Muscle layer of colon (tissue), 2 donors: ENCODE results near the gene CDHR5.

Experiments used
- H3K27ac ChIP-seq: one replicate; pipeline ENCODE4 v1.7.0; 2013; ENCODE audit warnings: low read depth, mild to moderate bottlenecking, low read length, moderate library complexity
- H3K27me3 ChIP-seq, 2 donors: one replicate each; pipeline ENCODE4 v1.7.0; 2013; ENCODE audit warnings: low read length in 2 of 2, mild to moderate bottlenecking in 2 of 2; ENCODE audit not compliant: insufficient read depth in 2 of 2, control insufficient read depth in 1 of 2
- H3K36me3 ChIP-seq: one replicate; pipeline ENCODE4 v1.7.0; 2013; ENCODE audit warnings: mild to moderate bottlenecking, low read length; ENCODE audit not compliant: insufficient read depth
- H3K4me1 ChIP-seq: one replicate; pipeline ENCODE4 v1.7.0; 2013; ENCODE audit warnings: mild to moderate bottlenecking, low read length; ENCODE audit not compliant: insufficient read depth
- H3K4me3 ChIP-seq, 2 donors: one replicate each; pipeline ENCODE4 v1.7.0; 2013; ENCODE audit warnings: low read length in 2 of 2, low read depth in 1 of 2, mild to moderate bottlenecking in 1 of 2, moderate library complexity in 1 of 2
- H3K9ac ChIP-seq: one replicate; pipeline ENCODE4 v1.7.0; 2013; ENCODE audit warnings: low read length
- H3K9me3 ChIP-seq: one replicate; pipeline ENCODE4 v1.7.0; 2013; ENCODE audit warnings: mild to moderate bottlenecking, low read length
- donor health status: abdominal sarcoma.
- donor health status: Adenocarcinoma of cecum.

The CDHR5 gene

DNA sequence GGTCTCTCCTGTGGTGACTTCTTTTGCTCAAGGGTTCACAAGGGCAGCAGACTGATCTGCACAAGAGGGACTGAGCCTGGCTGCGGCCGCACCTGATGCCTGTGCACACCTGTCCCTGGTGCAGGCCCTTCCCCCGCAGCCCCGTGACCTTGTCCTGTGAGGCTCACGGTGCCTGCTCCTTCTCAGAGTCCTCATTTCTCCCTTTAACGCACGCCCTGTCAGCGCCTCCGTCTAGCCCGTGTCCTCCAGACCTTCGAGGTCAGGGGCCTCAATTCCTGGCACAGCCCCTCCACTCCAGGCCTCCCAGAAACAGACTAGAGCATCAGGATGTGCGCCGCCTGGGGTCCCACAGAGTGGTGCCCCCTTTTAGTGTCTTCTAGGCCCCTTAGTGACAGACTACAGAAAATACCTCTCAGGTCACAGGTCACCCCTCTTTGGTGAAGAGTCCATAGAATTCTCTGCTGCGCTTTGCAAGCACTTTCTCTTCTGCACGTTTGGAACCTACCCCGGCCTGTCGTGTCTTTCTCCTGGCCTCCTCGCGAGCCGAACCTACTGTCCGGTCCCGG lies 11.3 kb upstream of the CDHR5 start:
- peaks cover 12 to 31% of the 10 kb centered on the region in 2 donors for H3K27me3 ChIP-seq
- H3K36me3 ChIP-seq, result no peaks in the 10 kb centered on the region
- no peak overlapping the region for H3K9ac ChIP-seq
- no peak overlapping the region for H3K4me3 ChIP-seq
- H3K27ac ChIP-seq, result no peak overlapping the region
- no peaks in the 10 kb centered on the region for H3K4me1 ChIP-seq
- H3K9me3 ChIP-seq, result no peaks in the 10 kb centered on the region

GRCh38 chr11:630871-631270 lies 6.1 kb upstream of the CDHR5 start:
- no peak overlapping the region for H3K9ac ChIP-seq
- H3K27ac ChIP-seq, result no peak overlapping the region
- H3K27me3 ChIP-seq, result peaks cover 0 to 8% of the 10 kb centered on the region in 2 donors
- H3K4me3 ChIP-seq, result no peak overlapping the region
- peaks cover 4% of the 10 kb centered on the region for H3K4me1 ChIP-seq
- no peaks in the 10 kb centered on the region for H3K36me3 ChIP-seq
- no peaks in the 10 kb centered on the region for H3K9me3 ChIP-seq

- no peak overlapping the region for H3K4me3 ChIP-seq
- H3K9me3 ChIP-seq, result no peaks in the 10 kb centered on the region
- no peaks in the 10 kb centered on the region for H3K36me3 ChIP-seq
- H3K9ac ChIP-seq, result no peak overlapping the region
- H3K4me1 ChIP-seq, result peaks cover 4% of the 10 kb centered on the region
- H3K27ac ChIP-seq, result no peak overlapping the region
- peaks cover 0 to 25% of the 10 kb centered on the region in 2 donors for H3K27me3 ChIP-seq
Observed at GRCh38 chr11:629237-629583, 4.5 kb upstream of the CDHR5 start.

- Histone ChIP-seq H3K9ac (no peak overlapping the region), H3K4me3 (no peak overlapping the region), H3K27ac (no peak overlapping the region), H3K9me3 (no peaks in the 10 kb centered on the region), H3K36me3 (no peaks in the 10 kb centered on the region), H3K27me3 (peaks cover 0 to 33% of the 10 kb centered on the region in 2 donors), H3K4me1 (peaks cover 4% of the 10 kb centered on the region)
Observed at GRCh38 chr11:628056-628455, 3.3 kb upstream of the CDHR5 start.

GRCh38 chr11:627308-627576 lies 2.5 kb upstream of the CDHR5 start:
- Histone ChIP-seq H3K4me3 (no peak overlapping the region), H3K9ac (no peak overlapping the region), H3K27me3 (peaks cover 0 to 34% of the 10 kb centered on the region in 2 donors), H3K27ac (no peak overlapping the region), H3K36me3 (no peaks in the 10 kb centered on the region), H3K4me1 (peaks cover 4% of the 10 kb centered on the region), H3K9me3 (no peaks in the 10 kb centered on the region)

DNA sequence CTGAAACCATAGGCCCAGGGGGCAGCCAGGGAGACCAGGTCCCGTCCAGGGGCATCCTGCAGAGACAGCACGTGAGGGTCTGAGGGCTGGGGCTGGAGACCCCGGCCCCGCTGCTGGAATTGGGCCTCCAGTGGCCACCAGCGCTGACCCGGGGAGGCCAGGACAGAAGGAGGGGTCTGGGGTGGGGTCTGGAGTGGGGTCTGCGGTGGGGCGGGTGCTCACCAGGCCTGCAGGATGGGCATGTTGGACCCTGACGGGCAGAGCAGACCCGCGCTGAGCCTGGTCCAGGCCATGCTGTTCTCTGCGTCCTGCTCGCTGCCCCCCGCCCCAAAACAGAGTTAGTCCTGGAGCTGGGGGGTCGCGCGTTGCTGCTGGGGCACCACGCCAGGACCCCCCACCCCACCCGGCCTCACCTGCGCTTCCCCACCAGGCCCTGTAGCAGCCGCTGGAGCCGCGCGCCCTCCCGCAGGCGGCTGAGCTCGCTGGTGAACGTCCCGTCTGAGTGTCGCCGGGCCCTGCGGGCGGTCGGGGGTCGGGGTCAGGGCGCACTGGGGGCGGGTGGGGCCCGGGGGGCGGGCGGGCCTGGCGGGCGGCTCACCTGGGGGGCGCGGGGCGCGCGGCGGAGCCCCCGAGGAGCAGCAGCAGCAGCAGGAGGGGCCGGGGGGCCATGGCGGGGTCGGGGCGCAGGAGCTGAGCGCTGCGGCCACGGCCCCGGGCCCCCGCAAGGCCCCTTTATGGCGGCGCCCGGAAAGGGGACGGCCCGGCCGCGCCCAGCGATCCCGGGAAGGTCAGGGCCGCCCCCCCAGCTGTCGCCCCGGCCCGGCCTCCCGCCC lies 1.9 kb upstream of the CDHR5 start, which contains the start of gene SCT:
SCT (minus strand) TSS at position 707 of the 833 bp plus-strand sequence; CDS start at position 669, 38 bp downstream.
- H3K4me1 ChIP-seq, result peaks cover 4% of the 10 kb centered on the region
- H3K36me3 ChIP-seq, result no peaks in the 10 kb centered on the region
- H3K27me3 ChIP-seq, result peaks cover 0 to 34% of the 10 kb centered on the region in 2 donors
- no peak within 1 kb of the TSS for H3K9ac ChIP-seq
- no peak within 1 kb of the TSS for H3K27ac ChIP-seq
- H3K9me3 ChIP-seq, result no peaks in the 10 kb centered on the region
- no peak within 1 kb of the TSS for H3K4me3 ChIP-seq

GRCh38 chr11:625636-626268 lies 997 bp upstream of the CDHR5 start:
- Histone ChIP-seq H3K36me3 (no peaks in the 10 kb centered on the region), H3K4me3 (no peak overlapping the region), H3K4me1 (peaks cover 4% of the 10 kb centered on the region), H3K27me3 (peaks cover 0 to 34% of the 10 kb centered on the region in 2 donors), H3K9me3 (no peaks in the 10 kb centered on the region), H3K9ac (no peak overlapping the region), H3K27ac (no peak overlapping the region)

DNA sequence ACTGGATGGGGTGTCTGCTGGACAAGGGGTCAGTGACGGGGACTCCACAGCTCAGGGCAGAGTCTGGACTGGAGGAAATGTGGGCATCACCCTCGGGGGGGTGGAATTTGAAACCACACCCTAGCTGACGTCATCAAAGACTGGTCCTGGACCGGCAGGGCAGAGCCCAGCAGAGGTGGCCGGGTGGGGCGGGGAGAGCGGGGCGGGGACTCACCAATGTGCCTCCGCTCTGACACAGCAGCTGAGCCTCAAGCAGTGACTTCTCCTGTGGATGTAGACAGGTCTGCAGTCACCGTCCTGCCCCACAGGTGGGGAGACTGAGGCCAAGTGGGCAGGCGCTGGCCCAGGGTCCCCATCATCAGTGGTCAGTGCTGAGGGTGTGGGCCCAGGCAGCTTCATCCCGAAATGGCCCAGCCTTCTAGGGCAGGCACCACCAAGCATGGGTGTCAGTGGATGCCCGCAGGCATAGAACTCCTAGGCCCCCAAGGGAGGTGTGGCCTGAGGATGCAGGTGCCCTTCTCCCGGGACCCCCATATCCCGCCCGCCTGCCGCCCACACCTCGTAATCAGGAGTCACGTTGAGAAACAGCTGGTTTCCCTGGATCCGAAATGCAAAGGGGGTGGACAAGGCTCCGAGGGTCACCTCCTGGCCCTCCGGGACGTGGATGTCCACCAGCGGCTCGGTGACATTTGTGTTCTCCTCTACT lies 603 bp downstream of the CDHR5 start:
- no peak overlapping the region for H3K9ac ChIP-seq
- peaks cover 0 to 34% of the 10 kb centered on the region in 2 donors for H3K27me3 ChIP-seq
- H3K36me3 ChIP-seq, result no peaks in the 10 kb centered on the region
- no peaks in the 10 kb centered on the region for H3K4me1 ChIP-seq
- no peaks in the 10 kb centered on the region for H3K9me3 ChIP-seq
- H3K4me3 ChIP-seq, result no peak overlapping the region
- no peak overlapping the region for H3K27ac ChIP-seq

GRCh38 chr11:623349-623869 lies 1.3 kb downstream of the CDHR5 start:
- Histone ChIP-seq H3K36me3 (no peaks in the 10 kb centered on the region), H3K4me1 (no peaks in the 10 kb centered on the region), H3K9me3 (no peaks in the 10 kb centered on the region), H3K4me3 (no peak overlapping the region), H3K27ac (no peak overlapping the region), H3K9ac (no peak overlapping the region), H3K27me3 (peaks cover 0 to 34% of the 10 kb centered on the region in 2 donors)

DNA sequence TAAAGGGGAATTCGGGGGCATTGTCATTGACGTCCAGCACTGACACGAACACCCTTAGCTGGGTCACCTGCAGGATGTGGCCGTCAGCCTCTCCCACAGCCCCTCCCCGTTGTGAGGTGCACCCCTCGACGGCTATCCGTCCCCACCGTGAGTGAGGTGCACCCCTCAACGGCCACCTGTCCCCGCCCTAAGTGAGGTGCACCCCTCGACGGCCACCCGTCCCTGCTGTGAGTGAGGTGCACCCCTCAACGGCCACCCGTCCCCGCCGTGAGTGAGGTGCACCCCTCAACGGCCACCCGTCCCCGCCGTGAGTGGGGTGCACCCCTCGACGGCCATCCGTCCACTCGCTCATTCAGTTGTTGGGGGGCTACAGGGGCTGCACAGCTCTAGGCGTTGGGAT lies 2.9 kb downstream of the CDHR5 start:
- Histone ChIP-seq H3K9ac (no peak overlapping the region), H3K4me3 (no peak overlapping the region), H3K36me3 (no peaks in the 10 kb centered on the region), H3K9me3 (no peaks in the 10 kb centered on the region), H3K27me3 (peaks cover 0 to 34% of the 10 kb centered on the region in 2 donors), H3K4me1 (no peaks in the 10 kb centered on the region), H3K27ac (no peak overlapping the region)
